ENCODE data around the gene MYZAP.

Gene MYZAP, protein sequence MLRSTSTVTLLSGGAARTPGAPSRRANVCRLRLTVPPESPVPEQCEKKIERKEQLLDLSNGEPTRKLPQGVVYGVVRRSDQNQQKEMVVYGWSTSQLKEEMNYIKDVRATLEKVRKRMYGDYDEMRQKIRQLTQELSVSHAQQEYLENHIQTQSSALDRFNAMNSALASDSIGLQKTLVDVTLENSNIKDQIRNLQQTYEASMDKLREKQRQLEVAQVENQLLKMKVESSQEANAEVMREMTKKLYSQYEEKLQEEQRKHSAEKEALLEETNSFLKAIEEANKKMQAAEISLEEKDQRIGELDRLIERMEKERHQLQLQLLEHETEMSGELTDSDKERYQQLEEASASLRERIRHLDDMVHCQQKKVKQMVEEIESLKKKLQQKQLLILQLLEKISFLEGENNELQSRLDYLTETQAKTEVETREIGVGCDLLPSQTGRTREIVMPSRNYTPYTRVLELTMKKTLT

GRCh38 chr15:57591822-57592367, at the start of gene MYZAP:
Gene MYZAP (plus strand): TSS chr15:57591904. CDS start chr15:57592035, 131 bp downstream.
- peak; percentile 9 for DNase-seq (ENCODE audit: low read depth)

- DNase-seq (ENCODE audit: low read depth): no peak
Measured at GRCh38 chr15:57542505-57542817, 49.2 kb upstream of the MYZAP start.

DNA sequence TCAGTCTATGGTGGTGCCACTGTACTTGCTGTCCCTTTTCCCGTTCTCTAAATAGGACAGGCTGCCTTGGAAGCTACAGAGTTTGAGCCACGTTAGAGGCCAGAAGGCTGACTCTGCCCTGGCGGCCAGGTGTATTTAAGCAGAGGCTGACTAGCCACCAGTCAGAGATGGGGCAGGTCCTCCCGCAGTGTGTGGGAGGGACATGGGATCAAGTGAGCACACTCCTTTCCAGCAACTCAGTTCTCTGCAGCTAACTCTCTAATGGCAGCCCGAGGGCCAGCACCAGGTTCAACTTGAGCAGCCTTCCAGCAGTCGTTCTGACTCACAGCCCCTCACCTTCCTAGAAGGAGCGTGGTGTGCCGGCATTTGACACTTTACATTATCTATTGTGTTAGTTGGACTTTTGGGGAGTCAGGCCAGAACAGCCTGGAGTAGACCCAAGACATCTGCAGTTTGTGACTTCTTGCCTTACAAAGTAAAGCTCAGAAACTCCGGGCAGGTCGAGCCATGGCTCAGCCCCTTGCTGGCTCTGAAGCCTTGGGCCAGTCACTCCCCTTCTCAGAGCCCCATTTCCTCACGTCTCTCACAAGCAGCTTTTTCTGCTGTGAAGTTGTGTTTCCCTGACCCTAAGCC, 46.7 kb upstream of the MYZAP start:
- no peak for DNase-seq (ENCODE audit: low read depth)

DNA sequence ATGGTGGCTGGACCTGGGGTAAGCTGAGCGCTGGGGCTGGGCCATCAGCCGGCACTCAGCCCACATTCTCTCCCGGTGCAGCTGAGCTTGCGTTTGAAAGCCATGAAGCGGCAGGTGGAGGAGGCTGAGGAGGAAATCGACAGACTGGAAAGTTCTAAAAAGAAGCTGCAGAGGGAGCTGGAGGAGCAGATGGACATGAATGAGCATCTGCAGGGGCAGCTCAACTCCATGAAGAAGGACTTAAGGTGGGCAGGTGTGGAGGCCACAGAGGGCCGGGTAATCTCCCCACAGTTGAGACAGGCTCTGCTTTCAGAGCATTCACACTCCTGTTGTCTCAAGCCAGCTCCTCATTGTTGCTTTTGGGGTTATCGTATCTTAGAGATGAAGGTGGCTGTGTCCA, 45.7 kb upstream of the MYZAP start:
- DNase-seq (ENCODE audit: low read depth): no peak

GRCh38 chr15:57547243-57547755, 44.4 kb upstream of the MYZAP start:
- DNase-seq (ENCODE audit: low read depth): no peak

GRCh38 chr15:57548351-57548750, 43.4 kb upstream of the MYZAP start:
- no peak for DNase-seq (ENCODE audit: low read depth)

GRCh38 chr15:57548835-57549234, 42.9 kb upstream of the MYZAP start:
- DNase-seq (ENCODE audit: low read depth): no peak

- no peak for DNase-seq (ENCODE audit: low read depth)
Measured at GRCh38 chr15:57549935-57550334, 41.8 kb upstream of the MYZAP start.

DNA sequence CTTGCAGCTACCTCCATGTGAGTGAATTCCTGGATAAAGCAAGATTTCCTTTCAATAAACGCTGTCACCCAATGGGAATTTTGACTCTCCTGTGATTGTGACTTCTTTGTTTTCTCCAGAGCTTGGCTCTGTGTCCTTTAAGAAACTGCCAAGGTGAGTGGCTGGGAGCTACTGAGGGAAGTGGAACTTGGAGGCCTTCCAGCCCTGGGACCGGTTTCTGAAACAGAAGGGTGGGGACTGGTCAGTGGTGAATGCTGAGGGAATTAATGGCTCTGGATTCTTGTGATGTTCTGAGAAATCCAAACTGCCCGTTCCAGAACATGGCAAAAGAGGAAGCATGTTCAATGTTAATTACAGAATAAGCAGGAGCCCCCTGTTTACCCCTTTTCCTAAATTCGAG, 41.1 kb upstream of the MYZAP start:
- DNase-seq (ENCODE audit: low read depth): no peak

DNA sequence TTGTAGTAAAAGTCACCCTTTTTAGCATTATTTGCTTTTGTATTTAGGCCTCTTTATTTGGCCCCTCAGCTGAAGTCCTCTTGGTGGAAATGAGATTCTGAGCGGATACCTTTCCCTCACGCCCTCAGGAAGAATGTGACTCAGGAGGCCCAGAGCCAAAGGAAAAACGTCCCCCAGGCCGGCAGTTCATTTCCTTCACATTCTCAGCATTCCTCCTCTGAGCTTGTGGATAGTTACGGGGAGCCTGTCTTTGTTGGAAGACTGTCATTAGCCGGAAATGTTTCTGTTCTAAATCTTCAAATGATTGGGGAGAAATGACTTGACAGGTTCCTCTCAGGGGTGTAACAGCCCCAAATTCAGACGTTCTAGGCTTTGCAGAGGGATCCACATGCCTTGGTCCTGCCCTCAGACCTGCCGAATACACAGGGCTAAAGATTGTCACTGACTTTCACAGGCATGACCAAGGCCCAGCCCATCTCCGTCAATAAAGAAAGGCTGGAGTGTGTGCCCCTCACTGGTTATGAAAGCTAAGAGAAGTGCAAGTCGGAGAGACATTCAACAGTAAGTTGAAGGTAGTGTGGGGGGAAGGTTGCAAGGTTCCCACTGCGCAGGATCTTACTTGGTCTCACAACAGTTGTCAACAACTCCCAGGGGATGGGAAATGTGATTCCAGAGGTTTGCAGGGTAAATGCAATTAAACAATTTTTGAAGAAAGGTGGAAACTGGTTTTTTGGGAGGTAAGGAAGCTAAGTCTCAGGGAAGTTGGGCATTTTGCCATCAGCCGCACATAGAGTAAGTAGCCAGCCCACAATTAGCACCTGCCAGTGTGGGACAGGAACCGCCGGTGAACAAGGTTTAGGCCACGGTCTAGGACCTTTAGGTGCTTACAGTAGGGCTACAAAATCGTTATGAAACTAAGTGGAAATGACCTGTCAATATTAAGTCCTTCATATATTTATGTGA, 39.7 kb upstream of the MYZAP start:
- no peak for DNase-seq (ENCODE audit: low read depth)

DNA sequence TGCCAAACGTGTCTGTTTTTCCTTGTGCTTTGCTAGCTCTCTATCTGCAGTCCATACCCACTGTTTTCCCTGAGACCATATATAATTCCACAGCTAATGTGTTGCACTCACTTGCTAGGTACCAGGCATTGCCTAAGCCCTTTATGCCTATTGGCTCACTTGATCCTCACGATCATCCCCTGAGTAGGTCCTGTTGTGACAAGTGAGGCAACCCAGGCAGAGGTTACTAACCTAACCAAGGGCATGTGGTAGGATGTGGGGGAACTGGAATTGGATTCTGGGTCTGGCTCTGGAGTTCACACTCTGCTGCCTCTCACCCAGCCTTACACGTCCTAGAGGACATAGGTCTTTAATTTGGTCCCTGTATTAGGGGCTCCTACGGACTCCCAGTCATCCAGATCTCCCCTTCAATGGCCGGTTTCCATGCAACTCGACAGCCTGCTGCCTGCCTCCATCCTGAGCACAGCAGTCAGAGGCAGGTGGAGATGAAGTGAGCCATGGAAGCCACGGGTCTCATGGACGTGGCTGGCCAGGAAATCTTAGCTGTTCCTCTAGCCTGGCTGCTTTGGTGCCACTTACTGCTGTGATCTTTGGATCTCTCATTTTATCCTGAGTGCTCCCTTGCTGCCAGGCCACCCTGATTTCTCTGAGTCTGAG, 38.9 kb upstream of the MYZAP start:
- DNase-seq (ENCODE audit: low read depth): no peak

DNA sequence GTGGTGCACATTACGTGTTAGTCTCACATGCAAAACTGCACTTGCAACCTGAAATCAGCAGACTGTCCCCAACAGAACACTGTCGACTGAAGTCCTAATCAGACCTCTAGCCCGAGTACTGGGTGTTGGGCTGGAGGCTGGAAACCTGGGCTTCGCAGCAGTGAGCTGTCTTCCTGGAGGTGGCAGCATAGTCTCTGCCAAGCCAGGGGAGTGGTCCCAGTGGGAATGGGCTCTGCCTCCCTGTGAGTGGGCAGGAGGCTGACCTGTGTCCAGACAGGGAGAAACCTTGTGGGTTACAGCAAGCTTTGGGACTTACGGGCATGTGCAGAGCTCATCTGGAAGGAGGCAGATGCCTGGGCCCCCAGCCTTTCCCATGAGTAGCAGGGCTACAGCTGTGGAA, 38.2 kb upstream of the MYZAP start:
- DNase-seq (ENCODE audit: low read depth): no peak

GRCh38 chr15:57554063-57554811, 37.5 kb upstream of the MYZAP start:
- DNase-seq (ENCODE audit: low read depth): no peak

- DNase-seq (ENCODE audit: low read depth): no peak
Measured at GRCh38 chr15:57554812-57555179, 36.9 kb upstream of the MYZAP start.

GRCh38 chr15:57555270-57555669, 36.4 kb upstream of the MYZAP start:
- DNase-seq (ENCODE audit: low read depth): no peak

- DNase-seq (ENCODE audit: low read depth): no peak
Measured at GRCh38 chr15:57556040-57556439, 35.7 kb upstream of the MYZAP start.

- no peak for DNase-seq (ENCODE audit: low read depth)
Measured at GRCh38 chr15:57557267-57557666, 34.4 kb upstream of the MYZAP start.

- no peak for DNase-seq (ENCODE audit: low read depth)
Measured at GRCh38 chr15:57557810-57558209, 33.9 kb upstream of the MYZAP start.

DNA sequence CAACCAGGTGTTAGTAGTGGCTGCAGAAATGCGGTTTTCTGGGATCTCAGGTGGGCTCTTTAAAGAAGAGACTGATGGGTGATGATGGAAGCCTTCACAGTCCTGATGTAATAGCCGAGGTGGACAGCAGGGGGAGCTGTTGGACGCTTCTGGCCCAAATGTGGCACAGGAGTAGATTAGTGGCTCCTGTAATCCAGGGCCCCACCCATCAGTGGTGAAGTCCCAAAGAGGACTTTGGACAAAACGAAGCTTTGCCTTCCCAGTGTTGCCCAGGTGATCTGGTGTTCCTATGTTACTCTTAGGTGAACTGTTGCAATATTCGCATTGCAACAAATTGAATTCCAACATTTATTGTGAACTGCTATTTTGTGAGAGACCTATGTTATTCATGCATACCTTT, 31.8 kb upstream of the MYZAP start:
- peak; percentile 66 for DNase-seq (ENCODE audit: low read depth)

DNA sequence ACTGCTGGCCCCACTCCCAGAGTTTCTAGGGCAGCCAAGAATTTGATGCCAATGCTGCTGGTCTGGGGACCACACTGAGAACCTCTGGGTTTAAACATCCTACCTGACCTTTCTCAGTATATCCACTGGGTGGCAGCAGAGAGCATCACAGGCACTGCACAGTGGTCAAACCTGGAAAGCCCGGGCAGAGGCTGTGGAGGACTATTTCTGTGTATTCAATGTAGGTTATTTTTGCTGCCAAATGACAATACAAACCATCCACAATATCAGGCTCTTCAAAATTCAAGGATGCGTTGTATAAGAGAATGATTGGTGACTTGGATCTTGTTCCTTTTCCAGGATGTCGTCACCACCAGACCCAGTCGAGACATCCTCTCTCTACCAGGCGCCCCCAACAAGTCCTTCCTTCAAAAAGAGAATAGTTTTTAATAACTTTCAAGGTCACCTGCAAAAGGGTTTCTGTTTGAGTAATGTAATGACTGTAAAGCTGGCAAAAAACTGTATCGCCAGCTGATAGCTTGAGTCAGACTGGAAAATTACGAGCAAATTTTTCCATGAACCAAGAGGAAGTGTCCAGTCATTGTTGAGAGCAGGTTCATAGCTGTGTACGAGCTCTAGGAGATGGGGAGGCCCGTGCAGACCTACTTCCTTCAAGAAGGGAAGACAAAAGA, 30.5 kb upstream of the MYZAP start:
- peak; percentile 15 for DNase-seq (ENCODE audit: low read depth)
